Right lobe of liver (tissue), 6 donors: ENCODE data around the gene HECW1. TPM values are rescaled to one million over a fixed set of nuclear protein-coding genes. Genes with fewer than 3 reads are reported as not detected.

Experiments used
- ATAC-seq, 4 donors: fragments of 200-7000 bp; cut with Tn5 transposase; one replicate each; pipeline ENCODE4 v1.9.1; 2020; ENCODE audit warnings: mild to moderate bottlenecking in 4 of 4, moderate library complexity in 4 of 4
- DNase-seq, 3 donors: peaks; one replicate each; pipeline ENCODE4 v3.0.0-alpha.2; 2020
- H3K27ac ChIP-seq, 3 donors: fragments of 200-600 bp; one replicate each; pipeline ENCODE4 v1.8.0; 2022
- H3K27me3 ChIP-seq, 2 donors: fragments of 200-600 bp; one replicate each; pipeline ENCODE4 v1.8.0; 2022
- H3K36me3 ChIP-seq, 4 donors: fragments of 200-600 bp; sonication (generic) in 1 of 4; one replicate each; pipeline versions ENCODE4 v1.5.1 to v1.8.0; 2017 to 2022; ENCODE audit warnings: control low read depth in 1 of 4
- H3K4me1 ChIP-seq, 4 donors: fragments of 200-600 bp; sonication (generic) in 1 of 4; one replicate each; pipeline versions ENCODE4 v1.5.1 to v1.8.0; 2017 to 2022; ENCODE audit warnings: control low read depth in 1 of 4
- H3K4me3 ChIP-seq, 3 donors: fragments of 200-600 bp; one replicate each; pipeline ENCODE4 v1.8.0; 2022
- H3K9me3 ChIP-seq, 4 donors: fragments of 200-600 bp; sonication (generic) in 1 of 4; one replicate each; pipeline versions ENCODE4 v1.5.1 to v1.8.0; 2017 to 2022; ENCODE audit warnings: control low read depth in 1 of 4
- CTCF ChIP-seq, 4 donors: fragments of 200-600 bp in 3 of 4; fragments of 450-650 bp in 1 of 4; IDR thresholded peaks; one replicate each; pipeline versions ENCODE4 v1.5.1 to v1.8.0; 2016 to 2022; ENCODE audit warnings: antibody characterized with exemption in 4 of 4, mild to moderate bottlenecking in 2 of 4
- POLR2A ChIP-seq: fragments of 450-650 bp; IDR thresholded peaks from one replicate; pipeline ENCODE4 v1.6.1; 2017; ENCODE audit warnings: antibody characterized with exemption, mild to moderate bottlenecking
- WGBS: methylation state at CpG from one replicate; pipeline ENCODE4 v1.1.6; 2018; ENCODE audit warnings: low coverage, low lambda C conversion rate; ENCODE audit not compliant: insufficient coverage; ENCODE audit errors: missing lambda C conversion rate; 5-methylcytosine and 5-hydroxymethylcytosine counted together
- intact Hi-C, 2 donors: fragments of 100-400 bp; cut with DNase I; formaldehyde crosslinking; loops; one replicate each; pipeline versions ENCODE4 v1.11.2 to v1.14.1; 2022
- total RNA-seq, 6 experiments: library from RNA; depleted of rRNA in 2 of 6; stranded (reverse); fragments of >200 nt in 2 of 6; fragmentation: NEBNext Ultra II Directional in 3 of 6; extraction: Animal tissue kit (Norgen Biotek cat#: 25700) in 3 of 6; gene quantifications; one replicate each; pipeline versions ENCODE4 v1.1.0 to v1.2.4, GENCODE V29; 2016 to 2023
- donor health status: DM: no; HTN: yes; CAD: no.
- donor health status: DM: no; HTN: no; CAD: no.
- donor health status: DM: no; HTN: no; CAD: no.
- donor health status: DM: no; HTN: yes; CAD: no.
- donor health status: DM: no; HTN: yes; CAD: no.

Gene HECW1
- total RNA-seq, 6 experiments from 2014 or later, result 0.02 to 0.87 (median 0.09) TPM; not detected in 1

- DNase-seq (no peak), ATAC-seq (no peak)
- Histone ChIP-seq H3K27me3 (no peaks in the 10 kb centered on the region), H3K4me3 (no peak overlapping the region), H3K27ac (no peak overlapping the region), H3K4me1 (no peaks in the 10 kb centered on the region), H3K9me3 (no peaks in the 10 kb centered on the region), H3K36me3 (no peaks in the 10 kb centered on the region)
- intact Hi-C loops, result no loop called here
- 60% methylated on average over 1 of the region's 1 CpG for WGBS
- TF ChIP-seq CTCF (IDR thresholded peaks at IDR 0.05) (no peak), POLR2A (no peak)
Measured at GRCh38 chr7:43292384-43292783, 179.9 kb downstream of the HECW1 start.

- Histone ChIP-seq H3K27ac (no peak overlapping the region), H3K36me3 (no peaks in the 10 kb centered on the region), H3K4me1 (no peaks in the 10 kb centered on the region), H3K9me3 (no peaks in the 10 kb centered on the region), H3K4me3 (no peak overlapping the region), H3K27me3 (no peaks in the 10 kb centered on the region)
- DNase-seq, result no peak
- 59% methylated on average over 3 of the region's 5 CpGs for WGBS
- no peak for TF ChIP-seq POLR2A
- TF ChIP-seq CTCF (IDR thresholded peaks at IDR 0.05), result no peak
- intact Hi-C loops, result no loop called here
- ATAC-seq, result no peak
Measured at GRCh38 chr7:43294080-43294630, 181.7 kb downstream of the HECW1 start.

- WGBS, result 81% methylated on average over 3 of the region's 3 CpGs
- Histone ChIP-seq H3K9me3 (no peaks in the 10 kb centered on the region), H3K27me3 (no peaks in the 10 kb centered on the region), H3K36me3 (no peaks in the 10 kb centered on the region), H3K27ac (no peak overlapping the region), H3K4me1 (no peaks in the 10 kb centered on the region), H3K4me3 (no peak overlapping the region)
- TF ChIP-seq CTCF (IDR thresholded peaks at IDR 0.05) (no peak), POLR2A (no peak)
- DNase-seq (no peak), ATAC-seq (no peak)
- intact Hi-C loops, result no loop called here
Measured at GRCh38 chr7:43295429-43295828, 183.0 kb downstream of the HECW1 start.

GRCh38 chr7:43296306-43296705, 183.9 kb downstream of the HECW1 start:
- ATAC-seq (peak in 1 of 4 donors; percentile 39), DNase-seq (no peak)
- Histone ChIP-seq H3K4me3 (no peak overlapping the region), H3K27me3 (no peaks in the 10 kb centered on the region), H3K9me3 (no peaks in the 10 kb centered on the region), H3K27ac (no peak overlapping the region), H3K4me1 (no peaks in the 10 kb centered on the region), H3K36me3 (no peaks in the 10 kb centered on the region)
- peak in 1 of 4 donors; percentile 15 for TF ChIP-seq CTCF (IDR thresholded peaks at IDR 0.05)
- no peak for TF ChIP-seq POLR2A
- 63% methylated on average over 6 of the region's 6 CpGs for WGBS
- intact Hi-C loops, result no loop called here

GRCh38 chr7:43298617-43299016, 186.2 kb downstream of the HECW1 start:
- Histone ChIP-seq H3K4me3 (no peak overlapping the region), H3K27me3 (no peaks in the 10 kb centered on the region), H3K27ac (no peak overlapping the region), H3K36me3 (no peaks in the 10 kb centered on the region), H3K4me1 (no peaks in the 10 kb centered on the region), H3K9me3 (no peaks in the 10 kb centered on the region)
- no peak for DNase-seq
- intact Hi-C loops, result no loop called here
- WGBS, result 61% methylated on average over 8 of the region's 8 CpGs
- ATAC-seq, result no peak
- TF ChIP-seq POLR2A, result no peak
- no peak for TF ChIP-seq CTCF (IDR thresholded peaks at IDR 0.05)
